Heart left ventricle (tissue), 13 donors: ENCODE measurements around the gene DENND1C.

ENCODE experiments used
- CTCF ChIP-seq, 12 donors: fragments of 200-600 bp; sonication (generic) in 4 of 12; IDR thresholded peaks; one replicate each; pipeline versions ENCODE4 v1.5.0 to v1.8.0; 2018 to 2022; ENCODE audit warnings: antibody characterized with exemption in 12 of 12, mild to moderate bottlenecking in 5 of 12
- POLR2A ChIP-seq, 2 donors: fragments of 450-650 bp; IDR thresholded peaks; one replicate each; pipeline ENCODE4 v1.6.1; 2017; ENCODE audit warnings: antibody characterized with exemption in 2 of 2, mild to moderate bottlenecking in 2 of 2, moderate library complexity in 2 of 2
- donor health status: ischemic (EF 13 %, LVEDD 7.1; RV severe dilation, severe dysfunction).
- donor health status: DM: no; HTN: yes; CAD: no.
- donor health status: DM: no; HTN: no; CAD: no.
- donor health status: ischemic (EF 25% LVEDD 6.9; RV normal size, moderate dysfunction).
- donor health status: ischemic (EF 25% LVEDD 5.7; RV mildly dilated, moderate dysfunction).
- donor health status: ischemic (EF 35%, LVEDD 5.7; RV mildly dilated, moderate dysfunction).
- donor health status: nonischemic (EF 11% LVEDD 7.7; RV severe dilation, severe dysfunction).
- donor health status: DM: yes; HTN: yes; CAD: no.
- donor health status: PGD.
- donor health status: ischemic (EF 29% LVEDD 5.4; RV normal size, mild dysfunction).
- donor health status: nonischemic (EF 23%, LVEDD 6.1; RV moderate dilation, normal function).

- TF ChIP-seq CTCF (IDR thresholded peaks at IDR 0.05), result no peak
- TF ChIP-seq POLR2A (IDR thresholded peaks at IDR 0.05), result no peak
These were observed 1.7 kb downstream of the DENND1C start for GRCh38 chr19:6479836-6480398.
